GM21717 (cell line): ENCODE measurements around the gene MAD2L2.

Experiments used
- ATAC-seq: cut with Tn5 transposase; IDR thresholded peaks from one replicate; pipeline ENCODE4 v1.9.1; 2021; ENCODE audit warnings: mild to moderate bottlenecking, moderate library complexity; ENCODE audit not compliant: unreplicated experiment

MAD2L2 gene

GRCh38 chr1:11638121-11638520, 42.8 kb downstream of the MAD2L2 start:
- no peak for ATAC-seq

DNA sequence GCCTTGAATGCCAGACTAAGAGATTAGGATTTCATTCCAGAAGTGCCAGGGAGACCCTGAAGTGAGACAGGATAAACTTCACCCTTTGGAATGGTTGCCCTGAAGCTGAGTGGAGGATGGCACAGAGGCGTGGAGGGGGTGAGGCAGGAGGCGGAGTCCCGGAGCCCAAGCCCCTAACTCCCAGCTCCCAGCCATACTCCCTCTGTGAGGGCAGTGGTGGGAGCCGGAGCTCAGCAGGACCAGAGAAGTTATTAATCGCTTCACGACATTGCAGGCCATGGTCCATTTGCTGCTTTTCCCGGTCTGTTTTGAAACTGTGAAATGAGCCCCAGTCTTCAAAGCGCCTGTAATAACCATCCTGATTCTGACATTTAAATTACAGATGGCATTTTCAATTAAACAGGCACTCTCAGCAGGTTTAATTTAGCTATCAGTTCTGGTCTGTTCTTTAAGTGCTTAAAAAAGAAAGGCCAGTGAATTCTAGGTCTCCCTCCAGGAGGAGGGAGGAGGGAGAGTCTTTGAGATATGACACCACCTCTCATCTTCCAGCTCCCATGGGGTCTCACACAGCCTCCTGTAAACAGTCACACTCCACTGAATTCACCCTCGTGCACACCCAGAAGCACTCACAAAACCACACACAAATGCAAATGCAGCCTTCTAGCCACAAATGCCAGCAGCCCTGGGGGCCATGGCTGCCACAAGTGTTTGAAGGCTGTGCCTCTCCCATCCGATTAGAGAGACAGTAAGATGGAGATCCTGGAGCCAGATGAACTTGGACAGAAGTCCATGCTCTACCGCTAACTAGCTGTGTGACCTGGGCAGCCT, 46.4 kb downstream of the MAD2L2 start:
- no peak for ATAC-seq

DNA sequence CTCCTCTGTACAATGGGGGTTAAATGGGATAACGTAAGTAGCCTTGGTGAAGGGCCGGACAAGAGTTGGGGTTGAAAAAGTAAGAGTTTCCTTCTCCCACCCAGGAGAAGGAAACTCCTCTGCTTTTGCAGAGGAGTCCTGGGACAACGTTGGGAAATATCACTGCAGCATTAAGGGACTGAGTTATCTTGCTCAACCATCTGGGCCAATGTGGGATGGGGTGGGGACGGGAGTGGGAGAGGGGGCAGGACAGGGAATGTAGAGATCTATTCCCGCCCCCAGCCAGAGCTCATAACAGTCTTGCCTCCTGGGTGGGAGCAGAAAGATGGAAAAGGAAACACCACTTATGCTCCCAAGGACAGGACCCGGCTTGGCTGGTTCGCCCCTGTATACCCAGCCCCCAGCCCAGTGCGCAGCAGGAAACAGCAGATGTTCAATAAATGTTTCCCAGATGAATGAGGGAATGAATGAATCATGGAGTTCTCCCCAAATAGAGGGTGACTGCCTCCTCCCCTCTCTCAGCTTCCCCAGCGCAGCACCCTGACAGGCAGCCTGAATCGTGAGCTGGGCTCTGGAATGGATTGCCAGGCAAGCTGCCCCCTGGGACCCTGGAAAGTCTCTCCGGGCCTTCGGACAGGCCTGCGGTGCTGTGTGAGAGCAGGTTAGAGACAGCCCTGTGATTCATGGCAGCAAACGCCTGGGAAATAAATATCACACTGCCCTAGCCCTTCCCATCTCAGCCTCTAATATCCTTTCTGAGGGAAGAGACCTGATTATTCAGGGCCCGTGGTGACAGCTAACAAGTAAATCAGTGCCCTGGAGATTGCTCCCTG, 51.5 kb downstream of the MAD2L2 start:
- no peak for ATAC-seq

DNA sequence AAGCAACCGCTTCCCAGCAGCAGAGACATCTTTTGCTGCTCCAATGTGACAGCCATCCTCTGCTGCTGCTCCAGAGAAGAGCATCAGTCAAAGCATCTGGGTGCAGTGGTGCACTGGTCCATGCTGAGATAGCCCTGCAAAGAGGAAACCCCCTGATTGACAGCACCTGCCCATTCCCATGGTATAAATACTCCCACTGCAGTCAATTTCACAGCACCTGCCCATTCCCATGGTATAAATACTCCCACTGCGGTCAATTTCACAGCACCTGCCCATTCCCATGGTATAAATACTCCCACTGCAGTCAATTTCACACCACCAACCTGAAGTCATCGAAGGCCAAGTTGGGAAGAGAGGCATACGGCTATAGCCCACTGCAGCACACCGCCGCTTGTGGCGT, 52.2 kb downstream of the MAD2L2 start:
- no peak for ATAC-seq

DNA sequence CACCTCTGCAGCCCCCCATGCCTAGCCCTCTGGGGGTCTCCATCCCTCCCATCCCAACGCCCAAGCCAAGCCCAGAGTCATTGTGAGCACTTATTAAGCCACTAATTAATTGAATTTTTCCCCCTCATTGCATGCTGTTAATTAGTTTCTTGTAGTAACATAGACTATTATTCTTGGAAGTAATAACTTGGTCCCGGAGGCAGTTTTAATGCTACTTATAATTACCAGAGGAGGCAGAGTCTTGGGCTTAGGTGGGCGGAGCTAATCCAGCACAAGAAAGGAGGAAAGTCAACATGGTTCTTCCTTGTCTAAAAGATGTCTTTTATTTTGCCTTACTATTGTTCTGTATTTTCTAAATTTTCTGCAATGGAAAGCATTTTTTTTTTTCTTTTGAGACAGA, 54.4 kb downstream of the MAD2L2 start:
- ATAC-seq: no peak
